ENCODE results near the gene MBOAT1.

The MBOAT1 gene

GRCh38 chr6:20233007-20233730 lies 20.9 kb upstream of the MBOAT1 start:
- no peak for DNase-seq

DNA sequence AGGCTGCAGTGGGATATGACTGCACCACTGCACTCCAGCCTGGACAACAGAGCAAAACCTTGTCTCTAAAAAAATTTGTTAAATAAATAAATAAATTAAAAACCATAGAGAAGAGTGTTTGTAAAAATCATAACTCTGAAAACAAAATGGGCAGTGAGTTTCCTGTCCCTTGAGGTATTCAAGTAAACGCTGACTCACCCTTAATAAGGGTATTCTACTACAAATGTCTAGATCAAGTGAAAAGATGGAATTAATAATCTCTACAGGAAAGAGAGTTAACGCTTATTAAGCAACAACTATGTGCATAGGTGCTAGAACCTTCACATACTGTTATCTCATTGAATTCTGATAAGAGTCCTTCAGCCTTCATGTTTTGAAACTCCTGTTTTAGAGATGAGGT lies 19.9 kb upstream of the MBOAT1 start:
- no peak for DNase-seq

- DNase-seq, result no peak
Observed at GRCh38 chr6:20230401-20231119, 18.3 kb upstream of the MBOAT1 start.

DNA sequence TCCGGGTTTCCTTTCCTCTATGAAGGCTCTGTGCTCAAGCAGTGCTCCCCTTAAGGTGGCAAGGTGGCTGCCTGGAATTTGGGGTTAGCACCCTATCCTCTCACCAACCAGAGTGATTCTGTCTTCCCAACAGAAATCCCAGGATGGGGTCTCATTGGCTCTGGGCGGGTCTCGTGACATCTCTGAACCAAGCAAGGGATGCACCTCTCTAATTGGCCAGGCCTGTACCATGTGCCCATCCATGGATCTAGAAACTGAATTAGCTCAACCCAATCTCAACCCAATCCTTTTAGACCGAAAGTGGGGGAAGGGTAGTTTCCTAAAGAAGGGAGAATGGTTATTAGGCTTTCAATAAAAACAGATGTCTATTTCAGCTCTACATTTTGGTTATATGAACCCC lies 17.6 kb upstream of the MBOAT1 start:
- DNase-seq, result no peak

- no peak for DNase-seq
Observed at GRCh38 chr6:20227350-20227749, 15.1 kb upstream of the MBOAT1 start.

DNA sequence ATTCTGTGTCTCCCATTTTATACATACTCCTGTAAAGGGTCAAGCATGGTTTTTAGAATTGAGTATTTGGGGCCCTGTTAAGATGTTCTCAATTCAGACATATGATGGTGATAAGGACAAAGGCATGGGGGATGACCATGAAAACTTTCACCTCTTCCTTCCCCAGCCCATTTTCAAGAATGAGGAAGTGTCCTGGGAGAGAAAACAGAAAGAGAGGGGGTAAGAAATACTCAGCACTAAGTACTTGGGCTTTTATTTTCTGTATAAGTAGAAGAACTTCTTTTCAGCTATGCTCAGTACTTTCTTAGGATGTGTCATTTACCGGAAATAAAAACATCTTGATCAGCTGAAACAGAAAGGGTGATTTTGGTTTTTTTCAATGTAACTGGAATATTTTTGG lies 10.9 kb upstream of the MBOAT1 start:
- DNase-seq, result no peak

- no peak for DNase-seq
Observed at GRCh38 chr6:20221421-20221820, 9.2 kb upstream of the MBOAT1 start.

- no peak for DNase-seq
Observed at GRCh38 chr6:20220359-20220758, 8.1 kb upstream of the MBOAT1 start.

- no peak for DNase-seq
Observed at GRCh38 chr6:20217891-20218290, 5.6 kb upstream of the MBOAT1 start.

DNA sequence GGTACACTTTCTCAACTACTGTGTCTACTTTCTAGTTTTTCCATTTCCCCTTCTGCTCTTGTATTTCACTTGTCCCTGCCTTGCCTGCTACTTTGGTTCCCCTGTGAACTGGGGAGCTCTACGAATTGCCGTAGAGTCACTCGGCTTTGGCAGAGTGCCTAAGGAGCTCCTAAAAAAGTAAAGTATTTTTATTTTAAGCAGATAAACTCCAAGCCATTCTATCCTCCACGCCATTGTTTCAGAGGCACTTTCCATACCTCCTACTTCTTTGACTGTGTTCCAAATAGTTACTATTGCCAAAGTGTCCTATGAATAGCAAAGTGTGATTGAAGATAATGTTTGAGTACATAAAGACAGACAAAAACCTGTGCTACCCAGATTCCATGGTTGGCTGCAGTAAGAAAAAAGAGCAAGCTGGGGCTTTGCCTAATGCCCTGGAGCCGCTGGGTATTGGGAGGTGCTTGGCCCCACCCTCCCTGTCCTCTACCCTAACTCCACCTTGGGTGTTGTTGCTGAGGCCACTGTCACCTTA lies 5.1 kb upstream of the MBOAT1 start:
- peak in 1 of 2 experiments; percentile 52 for DNase-seq

DNA sequence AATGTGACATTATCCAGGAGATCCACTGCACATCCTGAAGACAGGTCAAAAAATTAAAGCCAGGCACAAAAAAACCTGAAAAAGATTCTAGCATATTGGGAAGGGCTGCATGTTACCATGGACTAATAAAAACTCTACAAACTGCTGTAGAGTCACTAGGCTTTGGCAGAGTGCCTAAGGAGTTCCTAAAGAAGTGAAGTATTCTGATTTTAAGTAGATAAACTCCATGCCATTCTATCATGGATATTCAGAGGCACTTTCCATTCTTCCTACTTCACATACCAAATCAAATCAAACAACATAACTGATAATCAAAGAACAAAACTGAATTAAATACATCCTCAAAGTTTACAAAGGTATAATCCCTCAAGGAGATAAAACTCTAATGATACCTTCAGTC lies 3.0 kb upstream of the MBOAT1 start:
- DNase-seq, result no peak

- no peak for DNase-seq
Observed at GRCh38 chr6:20213271-20213798, 1.1 kb upstream of the MBOAT1 start.

DNA sequence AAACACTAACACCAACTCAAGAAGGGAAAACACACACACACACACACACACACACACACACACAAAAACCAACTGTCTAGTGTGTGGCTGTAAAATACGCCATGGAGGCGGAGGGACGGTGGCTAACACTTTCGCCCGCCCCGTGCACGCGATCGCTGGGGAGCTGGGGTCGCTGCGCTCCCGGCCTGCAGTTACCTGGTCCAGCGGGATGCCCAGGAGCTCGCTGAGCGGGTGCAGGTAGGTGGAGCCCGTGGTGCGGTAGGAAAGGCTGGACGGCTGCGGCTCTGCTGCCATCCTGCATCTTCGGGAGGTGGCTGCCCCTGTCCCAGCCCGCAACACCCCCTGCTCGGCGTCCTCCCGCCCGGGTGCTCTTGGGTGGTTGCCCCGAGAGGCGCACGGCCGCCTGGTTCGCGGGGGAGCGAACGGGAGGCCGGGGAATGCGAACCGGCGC lies 303 bp downstream of the MBOAT1 start:
- DNase-seq, result peak in 1 of 2 experiments; percentile 62

GRCh38 chr6:20211037-20211940 lies 980 bp downstream of the MBOAT1 start:
- no peak for DNase-seq

- no peak for DNase-seq
Observed at GRCh38 chr6:20210158-20210557, 2.1 kb downstream of the MBOAT1 start.

GRCh38 chr6:20208687-20209378 lies 3.4 kb downstream of the MBOAT1 start:
- no peak for DNase-seq

- no peak for DNase-seq
Observed at GRCh38 chr6:20207088-20207418, 5.2 kb downstream of the MBOAT1 start.

DNA sequence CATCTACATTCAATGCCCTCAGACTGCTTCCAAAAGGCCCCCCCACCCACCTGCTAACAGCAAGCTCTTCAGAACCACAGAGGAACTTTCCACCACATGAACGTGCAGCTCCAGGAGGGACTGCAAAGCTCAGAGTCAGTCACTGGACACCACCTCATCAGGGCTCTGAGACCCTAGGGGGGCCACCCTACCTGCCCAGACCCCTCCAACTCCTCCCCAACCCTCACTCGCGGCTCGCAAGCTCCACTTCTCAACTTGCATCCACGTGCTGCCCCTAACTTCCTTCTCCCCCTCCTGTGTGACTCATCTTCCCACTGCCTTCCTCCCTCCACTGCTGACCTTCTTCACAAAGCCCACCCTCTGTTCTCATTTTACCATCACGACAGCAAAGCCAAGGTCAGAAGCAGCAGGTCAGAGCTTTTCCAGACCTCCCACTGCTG lies 6.5 kb downstream of the MBOAT1 start:
- DNase-seq, result no peak

- DNase-seq, result no peak
Observed at GRCh38 chr6:20204512-20204894, 7.8 kb downstream of the MBOAT1 start.

GRCh38 chr6:20203561-20204511 lies 8.4 kb downstream of the MBOAT1 start:
- DNase-seq, result no peak

DNA sequence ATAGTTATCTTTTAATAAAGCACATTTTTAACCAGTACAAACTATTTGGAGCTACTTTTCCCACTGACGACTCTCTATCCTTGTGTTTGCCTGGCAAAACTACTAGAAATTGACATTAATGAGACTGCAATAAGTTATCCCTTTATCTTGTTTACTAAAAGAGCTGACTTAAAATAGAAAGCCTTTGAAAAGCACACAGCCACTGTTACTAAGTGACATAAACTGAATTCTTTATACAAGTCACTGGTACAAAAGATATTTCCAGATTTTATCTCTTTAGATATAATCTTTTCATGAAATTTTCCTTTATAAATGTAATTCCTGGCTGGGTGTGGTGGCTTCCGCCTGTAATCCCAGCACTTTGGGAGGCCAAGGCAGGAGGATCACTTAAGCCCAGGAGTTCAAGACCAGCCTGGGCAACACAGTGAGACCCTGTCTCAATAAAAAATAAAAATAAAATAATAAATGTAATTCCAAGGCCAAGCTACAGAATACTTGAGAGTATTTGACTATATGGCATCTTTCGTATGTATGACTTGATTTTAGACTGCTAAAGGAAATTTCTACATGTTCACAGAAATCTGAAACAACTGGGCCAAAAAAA lies 9.5 kb downstream of the MBOAT1 start:
- DNase-seq, result no peak
